HepG2 (cell line): ENCODE measurements around the gene NOXO1. TPM values are rescaled to one million over a fixed set of nuclear protein-coding genes. Genes with fewer than 3 reads are reported as not detected.

Experiments used
- ATF2 ChIP-seq: sonication (generic); formaldehyde crosslinking; IDR thresholded peaks from 2 replicates; pipeline ENCODE4 v1.4.0; 2020; ENCODE audit warnings: missing genetic modification reagents
- CEBPZ ChIP-seq: IDR thresholded peaks from 2 replicates; pipeline ENCODE4 v1.6.1; 2012; ENCODE audit warnings: low read length, improper control_type of control experiment
- KLF12 ChIP-seq: sonication (generic); formaldehyde crosslinking; IDR thresholded peaks from 2 replicates; pipeline ENCODE4 v1.4.0; 2020; ENCODE audit warnings: missing genetic modification reagents, borderline replicate concordance
- NFRKB ChIP-seq: fragments of 450-650 bp; IDR thresholded peaks from 2 replicates; pipeline ENCODE4 v1.6.1; 2017
- RBM22 ChIP-seq: fragments of 200-400 bp; formaldehyde crosslinking; optimal IDR thresholded peaks from 2 replicates; pipeline ENCODE3; 2017; ENCODE audit warnings: mild to moderate bottlenecking, low read length, moderate library complexity
- ZHX2 ChIP-seq, 2 experiments: sonication (generic) in 1 of 2; formaldehyde crosslinking in 1 of 2; IDR thresholded peaks; 2 replicates each; pipeline versions ENCODE4 v1.6.1 to v1.9.0; 2014 to 2022; ENCODE audit warnings: antibody characterized with exemption in 1 of 2, borderline replicate concordance in 1 of 2, inconsistent platforms in 1 of 2, low read depth in 1 of 2, missing genetic modification reagents in 1 of 2
- ZNF326 ChIP-seq: sonication (generic); formaldehyde crosslinking; IDR thresholded peaks from 2 replicates; pipeline ENCODE4 v1.4.0; 2020; ENCODE audit warnings: missing genetic modification reagents, borderline replicate concordance
- ZNF609 ChIP-seq: sonication (generic); formaldehyde crosslinking; IDR thresholded peaks from 2 replicates; pipeline ENCODE4 v1.4.0; 2020; ENCODE audit warnings: mild to moderate bottlenecking, missing genetic modification reagents, borderline replicate concordance
- ZNF792 ChIP-seq: IDR thresholded peaks from 2 replicates; pipeline ENCODE4 v1.6.1; 2016
- polyA plus RNA-seq, 8 experiments: library from polyadenylated mRNA; depleted of rRNA in 3 of 8; stranded (reverse) in 7 of 8; unstranded in 1 of 8; fragments of >200 nt; fragmentation: Illumina TruSeq in 4 of 8; extraction: Trizol in 4 of 8; gene quantifications; 2 replicates each; pipeline versions ENCODE4 v1.2.1 to v1.2.3, GENCODE V29; 2011 to 2016; ENCODE audit warnings: low read depth in 4 of 8, missing spikeins in 1 of 8, mixed read lengths in 1 of 8; ENCODE audit not compliant: insufficient read depth in 1 of 8
- total RNA-seq, 5 experiments: library from RNA; depleted of rRNA; stranded (reverse); fragments of >200 nt; fragmentation: Illumina TruSeq; extraction: Trizol; gene quantifications; 2 replicates each; pipeline ENCODE4 v1.2.3, GENCODE V29; 2016; ENCODE audit warnings: low read depth in 1 of 5

Gene NOXO1
- total and polyA plus RNA-seq, 2 of the 13 experiments (the other 11 are each of a cell fraction or from before 2014, with no cell fraction given) = 0.69 to 1.4 TPM

GRCh38 chr16:1933097-1933661, 48.1 kb downstream of the NOXO1 start (continued):
- TF ChIP-seq CEBPZ (no peak), KLF12 (no peak), ZNF792 (CRISPR knock-in tag) (no peak), ATF2 (no peak), NFRKB (no peak), ZNF326 (CRISPR knock-in tag) (no peak), ZNF609 (CRISPR knock-in tag) (no peak), RBM22 (no peak), ZHX2 (IDR thresholded peaks at IDR 0.05; ENCODE audit: low read depth) (no peak), ZHX2 (CRISPR knock-in tag; IDR thresholded peaks at IDR 0.05; ENCODE audit: borderline replicate concordance) (no peak)
